Stimulated activated CD4-positive, alpha-beta T cell treated with anti-CD3 and anti-CD28 coated beads, Interleukin-4, amount 100 ng/mL, for 24 hours (primary cell): Measurements from ENCODE around the gene SGMS1.
"Not testable (repeated sequence)": the region's sequence is repeated elsewhere in the genome, so short reads cannot be mapped to it uniquely, and the experiment has no call there.

Source experiments
- DNase-seq: peaks from one replicate; pipeline ENCODE4 v3.0.0-alpha.2; 2020

The SGMS1 gene

GRCh38 chr10:50503156-50503555, 120.6 kb downstream of the SGMS1 start:
- DNase-seq, result not testable (repeated sequence)

- no peak for DNase-seq
These were observed 121.8 kb downstream of the SGMS1 start for GRCh38 chr10:50501924-50502452.

- peak; percentile 19 for DNase-seq
These were observed 122.3 kb downstream of the SGMS1 start for GRCh38 chr10:50501478-50501877.

GRCh38 chr10:50498465-50498864, 125.3 kb downstream of the SGMS1 start:
- DNase-seq, result no peak

- DNase-seq, result no peak
These were observed 126.0 kb downstream of the SGMS1 start for GRCh38 chr10:50497758-50498157.

- DNase-seq, result no peak
These were observed 127.5 kb downstream of the SGMS1 start for GRCh38 chr10:50496228-50496627.

- DNase-seq, result no peak
These were observed 133.5 kb downstream of the SGMS1 start for GRCh38 chr10:50490241-50490640.

- not testable (repeated sequence) for DNase-seq
These were observed 139.2 kb downstream of the SGMS1 start for GRCh38 chr10:50484550-50484949.

GRCh38 chr10:50480054-50481007, 143.4 kb downstream of the SGMS1 start:
- no peak for DNase-seq

- no peak for DNase-seq
These were observed 146.2 kb downstream of the SGMS1 start for GRCh38 chr10:50477287-50478203.

GRCh38 chr10:50473756-50474155, 150.0 kb downstream of the SGMS1 start:
- no peak for DNase-seq

GRCh38 chr10:50472914-50473313, 150.8 kb downstream of the SGMS1 start:
- DNase-seq, result no peak

GRCh38 chr10:50471583-50471975, 152.2 kb downstream of the SGMS1 start:
- no peak for DNase-seq

- DNase-seq, result no peak
These were observed 152.8 kb downstream of the SGMS1 start for GRCh38 chr10:50470798-50471582.

GRCh38 chr10:50470345-50470744, 153.4 kb downstream of the SGMS1 start:
- DNase-seq, result no peak

GRCh38 chr10:50469778-50470193, 154.0 kb downstream of the SGMS1 start:
- no peak for DNase-seq

- DNase-seq, result no peak
These were observed 154.5 kb downstream of the SGMS1 start for GRCh38 chr10:50469288-50469687.

- DNase-seq, result no peak
These were observed 156.5 kb downstream of the SGMS1 start for GRCh38 chr10:50467209-50467608.

- no peak for DNase-seq
These were observed 159.7 kb downstream of the SGMS1 start for GRCh38 chr10:50464004-50464409.

GRCh38 chr10:50461834-50462233, 161.9 kb downstream of the SGMS1 start:
- DNase-seq, result no peak

GRCh38 chr10:50461123-50461522, 162.6 kb downstream of the SGMS1 start:
- DNase-seq, result no peak

- DNase-seq, result no peak
These were observed 167.0 kb downstream of the SGMS1 start for GRCh38 chr10:50456719-50457118.
